K562 (cell line): ENCODE measurements around the gene WDR90. TPM values are rescaled to one million over a fixed set of nuclear protein-coding genes. Genes with fewer than 3 reads are reported as not detected.

Source experiments
- ELF4 ChIP-seq: fragments of 450-650 bp; formaldehyde crosslinking; IDR thresholded peaks from 2 replicates; pipeline ENCODE4 v1.4.0; 2022; ENCODE audit warnings: missing genetic modification characterization
- KDM4B ChIP-seq, 2 experiments: fragments of 450-650 bp in 1 of 2; sonication (generic) in 1 of 2; IDR thresholded peaks; 2 replicates each; pipeline ENCODE4 v1.6.1; 2016 to 2017; ENCODE audit warnings: borderline replicate concordance in 2 of 2, antibody characterized with exemption in 1 of 2, low read depth in 1 of 2, mild to moderate bottlenecking in 1 of 2
- KLF10 ChIP-seq: fragments of 250-450 bp; sonication (Bioruptor Pico); IDR thresholded peaks from 2 replicates; pipeline ENCODE4 v1.6.1; 2021; ENCODE audit warnings: matching md5 sums
- MBD2 ChIP-seq: sonication (generic); IDR thresholded peaks from 2 replicates; pipeline ENCODE4 v1.6.1; 2016; ENCODE audit warnings: low read depth, borderline replicate concordance
- NCOA6 ChIP-seq: fragments of 450-650 bp; IDR thresholded peaks from 2 replicates; pipeline ENCODE4 v1.6.1; 2017; ENCODE audit warnings: mild to moderate bottlenecking
- PCBP1 ChIP-seq: fragments of 200-400 bp; formaldehyde crosslinking; IDR thresholded peaks from 2 replicates; pipeline ENCODE4 v1.6.1; 2018; ENCODE audit warnings: mild to moderate bottlenecking, low read depth, low read length; ENCODE audit not compliant: poor library complexity, severe bottlenecking
- SP2 ChIP-seq: IDR thresholded peaks from 2 replicates; pipeline ENCODE4 v1.6.1; 2011; ENCODE audit warnings: mild to moderate bottlenecking, low read depth, low read length, moderate library complexity; ENCODE audit not compliant: poor library complexity, severe bottlenecking; ENCODE audit errors: extremely low read depth
- TCF7L2 ChIP-seq: fragments of 150-350 bp; IDR thresholded peaks from 2 replicates; pipeline ENCODE4 v1.6.1; 2016; ENCODE audit warnings: low read depth, mild to moderate bottlenecking, low read length, moderate library complexity
- YY1 ChIP-seq, 3 experiments: IDR thresholded peaks; 2 replicates each; pipeline ENCODE4 v1.6.1; 2011; ENCODE audit warnings: low read length in 2 of 3, mild to moderate bottlenecking in 2 of 3, moderate library complexity in 2 of 3, borderline replicate concordance in 1 of 3, control low read depth in 1 of 3, low read depth in 1 of 3; ENCODE audit not compliant: insufficient read depth in 3 of 3, insufficient replicate concordance in 2 of 3, control insufficient read depth in 1 of 3, insufficient read length in 1 of 3; ENCODE audit errors: extremely low read depth in 1 of 3
- ZFPM2 ChIP-seq: fragments of 250-450 bp; sonication (Bioruptor Pico); IDR thresholded peaks from 2 replicates; pipeline ENCODE4 v1.5.1; 2022; ENCODE audit warnings: mild to moderate bottlenecking
- ZNF134 ChIP-seq: fragments of 250-450 bp; sonication (Bioruptor Pico); conservative IDR thresholded peaks from 2 replicates; pipeline ENCODE4 v1.4.0; 2020
- ZNF3 ChIP-seq: fragments of 250-450 bp; sonication (Bioruptor Pico); IDR thresholded peaks from 2 replicates; pipeline ENCODE4 v1.5.0; 2021; ENCODE audit warnings: mild to moderate bottlenecking, moderate library complexity
- ZNF668 ChIP-seq: fragments of 250-450 bp; sonication (Bioruptor Pico); IDR thresholded peaks from 2 replicates; pipeline ENCODE4 v1.8.0; 2022; ENCODE audit warnings: mild to moderate bottlenecking, inconsistent platforms
- polyA plus RNA-seq, 8 experiments: library from polyadenylated mRNA; depleted of rRNA in 4 of 8; stranded (reverse) in 5 of 8; unstranded in 3 of 8; fragments of >200 nt; fragmentation: Nextera tagmentation in 2 of 8; fragmentation: Illumina TruSeq in 1 of 8; extraction: Ambion mirVana in 2 of 8; extraction: Trizol in 1 of 8; gene quantifications; 2 replicates each; pipeline versions ENCODE4 v1.2.1 to v1.2.3, GENCODE V29; 2011 to 2014; ENCODE audit warnings: inconsistent platforms in 1 of 8, missing spikeins in 1 of 8
- total RNA-seq, 7 experiments: library from RNA; depleted of rRNA in 6 of 7; stranded (reverse); fragments of >200 nt in 6 of 7; fragmentation: Illumina TruSeq in 2 of 7; extraction: Trizol in 2 of 7; gene quantifications; 2 replicates each; pipeline versions ENCODE4 v1.2.1 to v1.2.3, GENCODE V29; 2011 to 2021; ENCODE audit warnings: low replicate concordance in 1 of 7
- TF ChIP-seq, protein P1 (sequence below): fragments of 250-450 bp; sonication (Bioruptor Pico); IDR thresholded peaks from 2 replicates; pipeline ENCODE4 v1.5.1; 2021; ENCODE audit warnings: mild to moderate bottlenecking
- TF ChIP-seq, protein P2 (sequence below): sonication (generic); formaldehyde crosslinking; IDR thresholded peaks from 2 replicates; pipeline ENCODE4 v1.8.0; 2022; ENCODE audit warnings: mild to moderate bottlenecking, low read depth, missing genetic modification reagents
- TF ChIP-seq, protein P3 (sequence below): sonication (generic); formaldehyde crosslinking; IDR thresholded peaks from 2 replicates; pipeline ENCODE4 v1.5.0; 2020; ENCODE audit warnings: missing genetic modification reagents
- TF ChIP-seq, protein P4 (sequence below): fragments of 250-450 bp; sonication (Bioruptor Pico); IDR thresholded peaks from 2 replicates; pipeline ENCODE4 v1.8.0; 2021; ENCODE audit warnings: moderate library complexity, mild to moderate bottlenecking, inconsistent platforms
- TF ChIP-seq, protein P5 (sequence below), 2 experiments: fragments of 450-650 bp; IDR thresholded peaks; 2 replicates each; pipeline ENCODE4 v1.6.1; 2018; ENCODE audit warnings: mild to moderate bottlenecking in 2 of 2, low read depth in 1 of 2; ENCODE audit not compliant: partially characterized antibody in 2 of 2

Gene WDR90
- total and polyA plus RNA-seq, 9 of the 15 experiments (the other 6 are each of a cell fraction or from before 2014, with no cell fraction given) = 0.44 to 12.6 (median 3.3) TPM

DNA sequence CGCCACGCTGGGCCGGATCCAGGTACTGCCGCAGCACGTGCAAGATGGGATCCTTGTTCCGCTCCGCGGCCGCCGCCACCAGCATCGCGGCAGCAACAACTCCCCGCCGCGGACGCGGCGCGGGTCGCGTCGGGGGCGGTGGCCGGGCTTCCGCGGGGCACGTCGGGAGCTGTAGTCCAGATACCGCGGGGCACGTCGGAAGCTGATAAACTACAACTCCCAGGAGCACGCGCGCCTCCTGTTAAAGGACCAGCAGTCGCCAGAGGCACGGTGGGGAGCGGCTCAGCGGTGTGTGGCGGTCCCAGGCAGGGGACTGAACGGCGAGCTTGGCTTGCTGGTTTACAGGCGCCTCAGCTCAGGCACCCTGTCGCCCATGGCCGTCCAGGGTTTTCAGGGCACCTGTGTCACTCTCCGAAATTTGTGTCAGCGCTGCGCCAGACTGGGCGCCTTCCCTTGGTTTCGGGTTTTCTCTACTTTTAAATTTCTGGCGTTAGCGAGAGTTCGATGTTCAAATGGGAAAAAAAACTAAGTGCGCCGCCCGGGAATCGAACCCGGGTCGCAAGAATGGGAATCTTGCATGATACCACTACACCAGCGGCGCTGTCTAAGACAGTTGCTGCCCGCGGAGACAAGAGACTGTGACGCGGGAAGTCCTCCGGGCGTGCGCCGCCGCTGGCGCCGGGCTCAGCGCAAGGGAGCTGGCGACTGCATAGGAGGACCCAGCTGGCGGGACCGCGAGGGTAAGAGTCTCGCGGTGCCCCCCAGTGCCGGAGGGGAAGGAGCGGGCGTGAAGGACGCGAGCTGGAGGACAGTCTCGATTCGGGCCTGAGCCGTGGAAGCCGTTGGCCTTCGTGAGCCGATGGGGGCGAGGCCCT is 12.7 kb upstream of the WDR90 start, which contains the start of gene METTL26 (continued):
- no peak for TF ChIP-seq ZFPM2 (CRISPR knock-in tag)
- TF ChIP-seq KLF10 (CRISPR knock-in tag) = no peak
- TF ChIP-seq NCOA6 = peak; percentile 95
- TF ChIP-seq ZNF134 = no peak
- TF ChIP-seq SP2 = no peak
- TF ChIP-seq, protein P1, sequence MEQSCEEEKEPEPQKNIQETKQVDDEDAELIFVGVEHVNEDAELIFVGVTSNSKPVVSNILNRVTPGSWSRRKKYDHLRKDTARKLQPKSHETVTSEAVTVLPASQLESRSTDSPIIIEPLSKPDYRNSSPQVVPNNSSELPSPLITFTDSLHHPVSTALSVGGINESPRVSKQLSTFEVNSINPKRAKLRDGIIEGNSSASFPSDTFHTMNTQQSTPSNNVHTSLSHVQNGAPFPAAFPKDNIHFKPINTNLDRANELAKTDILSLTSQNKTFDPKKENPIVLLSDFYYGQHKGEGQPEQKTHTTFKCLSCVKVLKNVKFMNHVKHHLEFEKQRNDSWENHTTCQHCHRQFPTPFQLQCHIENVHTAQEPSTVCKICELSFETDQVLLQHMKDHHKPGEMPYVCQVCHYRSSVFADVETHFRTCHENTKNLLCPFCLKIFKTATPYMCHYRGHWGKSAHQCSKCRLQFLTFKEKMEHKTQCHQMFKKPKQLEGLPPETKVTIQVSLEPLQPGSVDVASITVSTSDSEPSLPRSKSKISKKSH (CRISPR knock-in tag) = no peak
- TF ChIP-seq PCBP1 = no peak
- TF ChIP-seq TCF7L2 = no peak
- TF ChIP-seq, protein P2, sequence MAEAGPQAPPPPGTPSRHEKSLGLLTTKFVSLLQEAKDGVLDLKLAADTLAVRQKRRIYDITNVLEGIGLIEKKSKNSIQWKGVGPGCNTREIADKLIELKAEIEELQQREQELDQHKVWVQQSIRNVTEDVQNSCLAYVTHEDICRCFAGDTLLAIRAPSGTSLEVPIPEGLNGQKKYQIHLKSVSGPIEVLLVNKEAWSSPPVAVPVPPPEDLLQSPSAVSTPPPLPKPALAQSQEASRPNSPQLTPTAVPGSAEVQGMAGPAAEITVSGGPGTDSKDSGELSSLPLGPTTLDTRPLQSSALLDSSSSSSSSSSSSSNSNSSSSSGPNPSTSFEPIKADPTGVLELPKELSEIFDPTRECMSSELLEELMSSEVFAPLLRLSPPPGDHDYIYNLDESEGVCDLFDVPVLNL (CRISPR knock-in tag) = 0 out of 2 replicates have a peak, but pooled peaks have one; percentile 34
- TF ChIP-seq, protein P3, sequence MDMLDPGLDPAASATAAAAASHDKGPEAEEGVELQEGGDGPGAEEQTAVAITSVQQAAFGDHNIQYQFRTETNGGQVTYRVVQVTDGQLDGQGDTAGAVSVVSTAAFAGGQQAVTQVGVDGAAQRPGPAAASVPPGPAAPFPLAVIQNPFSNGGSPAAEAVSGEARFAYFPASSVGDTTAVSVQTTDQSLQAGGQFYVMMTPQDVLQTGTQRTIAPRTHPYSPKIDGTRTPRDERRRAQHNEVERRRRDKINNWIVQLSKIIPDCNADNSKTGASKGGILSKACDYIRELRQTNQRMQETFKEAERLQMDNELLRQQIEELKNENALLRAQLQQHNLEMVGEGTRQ (CRISPR knock-in tag) = no peak; the same call in 1 of the 2 replicates
- TF ChIP-seq MBD2 = no peak
- no peak for TF ChIP-seq ZNF3 (CRISPR knock-in tag)
- TF ChIP-seq, protein P4, sequence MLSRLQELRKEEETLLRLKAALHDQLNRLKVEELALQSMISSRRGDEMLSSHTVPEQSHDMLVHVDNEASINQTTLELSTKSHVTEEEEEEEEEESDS (CRISPR knock-in tag) = no peak
- TF ChIP-seq YY1 (IDR thresholded peaks at IDR 0.05; ENCODE audit: borderline replicate concordance in 1 of 3, control insufficient read depth in 1 of 3, extremely low read depth in 1 of 3, insufficient read depth in 3 of 3, insufficient read length in 1 of 3, insufficient replicate concordance in 2 of 3, low read depth in 1 of 3, low read length in 2 of 3) = peak; percentile 3 to 68 (median 62)
- TF ChIP-seq ELF4 (CRISPR knock-in tag) = no peak
- TF ChIP-seq, protein P5, sequence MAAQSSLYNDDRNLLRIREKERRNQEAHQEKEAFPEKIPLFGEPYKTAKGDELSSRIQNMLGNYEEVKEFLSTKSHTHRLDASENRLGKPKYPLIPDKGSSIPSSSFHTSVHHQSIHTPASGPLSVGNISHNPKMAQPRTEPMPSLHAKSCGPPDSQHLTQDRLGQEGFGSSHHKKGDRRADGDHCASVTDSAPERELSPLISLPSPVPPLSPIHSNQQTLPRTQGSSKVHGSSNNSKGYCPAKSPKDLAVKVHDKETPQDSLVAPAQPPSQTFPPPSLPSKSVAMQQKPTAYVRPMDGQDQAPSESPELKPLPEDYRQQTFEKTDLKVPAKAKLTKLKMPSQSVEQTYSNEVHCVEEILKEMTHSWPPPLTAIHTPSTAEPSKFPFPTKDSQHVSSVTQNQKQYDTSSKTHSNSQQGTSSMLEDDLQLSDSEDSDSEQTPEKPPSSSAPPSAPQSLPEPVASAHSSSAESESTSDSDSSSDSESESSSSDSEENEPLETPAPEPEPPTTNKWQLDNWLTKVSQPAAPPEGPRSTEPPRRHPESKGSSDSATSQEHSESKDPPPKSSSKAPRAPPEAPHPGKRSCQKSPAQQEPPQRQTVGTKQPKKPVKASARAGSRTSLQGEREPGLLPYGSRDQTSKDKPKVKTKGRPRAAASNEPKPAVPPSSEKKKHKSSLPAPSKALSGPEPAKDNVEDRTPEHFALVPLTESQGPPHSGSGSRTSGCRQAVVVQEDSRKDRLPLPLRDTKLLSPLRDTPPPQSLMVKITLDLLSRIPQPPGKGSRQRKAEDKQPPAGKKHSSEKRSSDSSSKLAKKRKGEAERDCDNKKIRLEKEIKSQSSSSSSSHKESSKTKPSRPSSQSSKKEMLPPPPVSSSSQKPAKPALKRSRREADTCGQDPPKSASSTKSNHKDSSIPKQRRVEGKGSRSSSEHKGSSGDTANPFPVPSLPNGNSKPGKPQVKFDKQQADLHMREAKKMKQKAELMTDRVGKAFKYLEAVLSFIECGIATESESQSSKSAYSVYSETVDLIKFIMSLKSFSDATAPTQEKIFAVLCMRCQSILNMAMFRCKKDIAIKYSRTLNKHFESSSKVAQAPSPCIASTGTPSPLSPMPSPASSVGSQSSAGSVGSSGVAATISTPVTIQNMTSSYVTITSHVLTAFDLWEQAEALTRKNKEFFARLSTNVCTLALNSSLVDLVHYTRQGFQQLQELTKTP (IDR thresholded peaks at IDR 0.05; ENCODE audit: low read depth in 1 of 2, partially characterized antibody in 2 of 2) = peak; percentile 70 to 95
- TF ChIP-seq ZNF668 (CRISPR knock-in tag) = no peak
- 0 out of 4 replicates have a peak, but pooled peaks of 1 of the 2 experiments have one; percentile 27 for TF ChIP-seq KDM4B (IDR thresholded peaks at IDR 0.05; ENCODE audit: borderline replicate concordance in 2 of 2, low read depth in 1 of 2)
